Neural cell (in vitro differentiated cells): ENCODE data around the gene RASGRP3. TPM values are rescaled to one million over a fixed set of nuclear protein-coding genes. Genes with fewer than 3 reads are reported as not detected.

Source experiments
- H2AFZ ChIP-seq: fragments of 200-600, 300-800 bp; sonication (generic), shearing (Covaris generic); 2 replicates; pipeline ENCODE4 v1.6.0; 2014; ENCODE audit warnings: low read depth, mild to moderate bottlenecking, antibody characterized with exemption, low read length, moderate library complexity
- H3F3A ChIP-seq: fragments of 200-600 bp; shearing (Covaris generic); 2 replicates; pipeline ENCODE4 v1.6.1; 2016; ENCODE audit warnings: mild to moderate bottlenecking, moderate library complexity, mixed read lengths, antibody characterized with exemption, low read length; ENCODE audit not compliant: insufficient read depth, poor library complexity, severe bottlenecking
- H3K27ac ChIP-seq: fragments of 200-600, 300-800 bp; sonication (generic), shearing (Covaris generic); 2 replicates; pipeline ENCODE4 v1.5.1; 2014; ENCODE audit warnings: mild to moderate bottlenecking, low read length, moderate library complexity
- H3K27me3 ChIP-seq: fragments of 300-800, 200-600 bp; sonication (generic), shearing (Covaris generic); 2 replicates; pipeline ENCODE4 v1.6.0; 2014; ENCODE audit warnings: mild to moderate bottlenecking, low read depth, low read length, moderate library complexity; ENCODE audit not compliant: insufficient read depth
- H3K36me3 ChIP-seq: fragments of 300-800, 200-600 bp; sonication (generic), shearing (Covaris generic); 2 replicates; pipeline ENCODE4 v1.5.1; 2014; ENCODE audit warnings: mild to moderate bottlenecking, antibody characterized with exemption, low read length, moderate library complexity; ENCODE audit not compliant: insufficient read depth
- H3K4me2 ChIP-seq: fragments of 300-800, 200-600 bp; sonication (generic), shearing (Covaris generic); 2 replicates; pipeline ENCODE4 v1.6.0; 2014; ENCODE audit warnings: mild to moderate bottlenecking, low read length
- H3K4me3 ChIP-seq: fragments of 300-800, 200-600 bp; sonication (generic), shearing (Covaris generic); 2 replicates; pipeline ENCODE4 v1.5.1; 2014; ENCODE audit warnings: mild to moderate bottlenecking, low read length, moderate library complexity
- H3K79me2 ChIP-seq: fragments of 200-600 bp; shearing (Covaris generic); replicated peaks from 2 replicates; pipeline ENCODE4 v1.6.0; 2014; ENCODE audit warnings: mild to moderate bottlenecking, low read length, moderate library complexity; ENCODE audit not compliant: insufficient read depth
- H3K9ac ChIP-seq: fragments of 300-800, 200-600 bp; sonication (generic), shearing (Covaris generic); 2 replicates; pipeline ENCODE4 v1.6.1; 2016; ENCODE audit warnings: mild to moderate bottlenecking, low read length, mixed read lengths
- H3K9me2 ChIP-seq: fragments of 200-600 bp; shearing (Covaris generic); 2 replicates; pipeline ENCODE4 v1.6.1; 2016; ENCODE audit warnings: mild to moderate bottlenecking, low read length, mixed read lengths; ENCODE audit not compliant: insufficient read depth
- H3K9me3 ChIP-seq: fragments of 200-600, 300-800 bp; sonication (generic), shearing (Covaris generic); 2 replicates; pipeline ENCODE4 v1.6.1; 2016; ENCODE audit warnings: mild to moderate bottlenecking, mixed run types, low read length, moderate library complexity, mixed read lengths
- H4K20me1 ChIP-seq: fragments of 200-600 bp; shearing (Covaris generic); 2 replicates; pipeline ENCODE4 v1.6.1; 2016; ENCODE audit warnings: mild to moderate bottlenecking, mixed run types; ENCODE audit not compliant: insufficient read depth
- CTCF ChIP-seq: fragments of 450-650 bp; IDR thresholded peaks from 2 replicates; pipeline ENCODE4 v1.5.1; 2014; ENCODE audit warnings: antibody characterized with exemption, mild to moderate bottlenecking, moderate library complexity; ENCODE audit not compliant: poor library complexity, severe bottlenecking
- EP300 ChIP-seq: fragments of 450-650 bp; conservative IDR thresholded peaks from 2 replicates; pipeline ENCODE4 v1.6.1; 2014; ENCODE audit warnings: antibody characterized with exemption, mild to moderate bottlenecking, moderate library complexity; ENCODE audit not compliant: poor library complexity, severe bottlenecking
- EZH2 ChIP-seq: fragments of 200-600, 300-800 bp; shearing (Covaris generic), sonication (generic); IDR thresholded peaks from 2 replicates; pipeline ENCODE4 v1.6.1; 2014; ENCODE audit warnings: antibody characterized with exemption, low read length, borderline replicate concordance, mild to moderate bottlenecking; ENCODE audit not compliant: insufficient read depth, poor library complexity, severe bottlenecking
- MXI1 ChIP-seq: fragments of 450-650 bp; conservative IDR thresholded peaks from 2 replicates; pipeline ENCODE4 v1.6.1; 2014; ENCODE audit warnings: antibody characterized with exemption, mild to moderate bottlenecking; ENCODE audit not compliant: poor library complexity, severe bottlenecking
- POLR2AphosphoS5 ChIP-seq: IDR thresholded peaks from 2 replicates; pipeline ENCODE4 v1.6.1; 2012
- RAD21 ChIP-seq: fragments of 450-650 bp; conservative IDR thresholded peaks from 2 replicates; pipeline ENCODE4 v1.6.1; 2014; ENCODE audit warnings: antibody characterized with exemption, mild to moderate bottlenecking, moderate library complexity
- REST ChIP-seq: IDR thresholded peaks from 2 replicates; pipeline ENCODE4 v1.6.1; 2012; ENCODE audit warnings: borderline replicate concordance
- SMC3 ChIP-seq: fragments of 450-650 bp; conservative IDR thresholded peaks from 2 replicates; pipeline ENCODE4 v1.6.1; 2014; ENCODE audit warnings: antibody characterized with exemption, mild to moderate bottlenecking, moderate library complexity; ENCODE audit not compliant: poor library complexity
- TAF1 ChIP-seq: IDR thresholded peaks from 2 replicates; pipeline ENCODE4 v1.6.1; 2012; ENCODE audit warnings: low read depth
- polyA plus RNA-seq: library from polyadenylated mRNA; depleted of rRNA; stranded (reverse); fragments of >200 nt; gene quantifications from 2 replicates; pipeline ENCODE4 v1.2.3, GENCODE V29; 2014

Gene RASGRP3
- polyA plus RNA-seq, 1 donor from 2014 or later = 25.3 TPM

GRCh38 chr2:33532146-33532545 lies 55.7 kb downstream of the RASGRP3 start:
- Histone ChIP-seq H3K9me2 (no peaks in the 10 kb centered on the region), H3K4me2 (no peak overlapping the region), H4K20me1 (no peaks in the 10 kb centered on the region), H2AFZ (no peak overlapping the region), H3K9me3 (no peaks in the 10 kb centered on the region), H3K9ac (no peak overlapping the region), H3K4me3 (no peak overlapping the region), H3K36me3 (no peaks in the 10 kb centered on the region), H3K27me3 (no peaks in the 10 kb centered on the region), H3K27ac (no peak overlapping the region), H3F3A (no peaks in the 10 kb centered on the region), H3K79me2 (no peaks in the 10 kb centered on the region)
- TF ChIP-seq TAF1 (no peak), RAD21 (no peak), EZH2 (no peak), POLR2AphosphoS5 (no peak), EP300 (no peak), REST (no peak), SMC3 (no peak), CTCF (no peak), MXI1 (no peak)

GRCh38 chr2:33532966-33533365 lies 56.5 kb downstream of the RASGRP3 start:
- Histone ChIP-seq H4K20me1 (no peaks in the 10 kb centered on the region), H2AFZ (no peak overlapping the region), H3K27ac (no peak overlapping the region), H3K27me3 (no peaks in the 10 kb centered on the region), H3K36me3 (no peaks in the 10 kb centered on the region), H3K79me2 (no peaks in the 10 kb centered on the region), H3F3A (no peaks in the 10 kb centered on the region), H3K4me3 (no peak overlapping the region), H3K4me2 (no peak overlapping the region), H3K9ac (no peak overlapping the region), H3K9me2 (no peaks in the 10 kb centered on the region), H3K9me3 (no peaks in the 10 kb centered on the region)
- TF ChIP-seq EP300 = no peak
- TF ChIP-seq TAF1 = no peak

GRCh38 chr2:33535421-33535820 lies 59.0 kb downstream of the RASGRP3 start:
- H3K4me3 ChIP-seq = no peak overlapping the region
- H3K9me2 ChIP-seq = no peaks in the 10 kb centered on the region
- H3K79me2 ChIP-seq = no peaks in the 10 kb centered on the region
- no peak overlapping the region for H3K4me2 ChIP-seq
- no peak overlapping the region for H2AFZ ChIP-seq
- no peaks in the 10 kb centered on the region for H3F3A ChIP-seq
- no peaks in the 10 kb centered on the region for H3K9me3 ChIP-seq
- no peaks in the 10 kb centered on the region for H3K27me3 ChIP-seq
- no peaks in the 10 kb centered on the region for H3K36me3 ChIP-seq
- TF ChIP-seq MXI1 (no peak), SMC3 (no peak), REST (no peak)
- no peak overlapping the region for H3K27ac ChIP-seq
- H3K9ac ChIP-seq = no peak overlapping the region
- H4K20me1 ChIP-seq = no peaks in the 10 kb centered on the region
